ENCODE data around the gene NPLOC4. TPM values are rescaled to one million over a fixed set of nuclear protein-coding genes. Genes with fewer than 3 reads are reported as not detected.

Gene NPLOC4
- total and polyA plus RNA-seq, 2 of the 13 experiments (the other 11 are each of a cell fraction or from before 2014, with no cell fraction given), result 57.0 to 97.0 TPM

DNA sequence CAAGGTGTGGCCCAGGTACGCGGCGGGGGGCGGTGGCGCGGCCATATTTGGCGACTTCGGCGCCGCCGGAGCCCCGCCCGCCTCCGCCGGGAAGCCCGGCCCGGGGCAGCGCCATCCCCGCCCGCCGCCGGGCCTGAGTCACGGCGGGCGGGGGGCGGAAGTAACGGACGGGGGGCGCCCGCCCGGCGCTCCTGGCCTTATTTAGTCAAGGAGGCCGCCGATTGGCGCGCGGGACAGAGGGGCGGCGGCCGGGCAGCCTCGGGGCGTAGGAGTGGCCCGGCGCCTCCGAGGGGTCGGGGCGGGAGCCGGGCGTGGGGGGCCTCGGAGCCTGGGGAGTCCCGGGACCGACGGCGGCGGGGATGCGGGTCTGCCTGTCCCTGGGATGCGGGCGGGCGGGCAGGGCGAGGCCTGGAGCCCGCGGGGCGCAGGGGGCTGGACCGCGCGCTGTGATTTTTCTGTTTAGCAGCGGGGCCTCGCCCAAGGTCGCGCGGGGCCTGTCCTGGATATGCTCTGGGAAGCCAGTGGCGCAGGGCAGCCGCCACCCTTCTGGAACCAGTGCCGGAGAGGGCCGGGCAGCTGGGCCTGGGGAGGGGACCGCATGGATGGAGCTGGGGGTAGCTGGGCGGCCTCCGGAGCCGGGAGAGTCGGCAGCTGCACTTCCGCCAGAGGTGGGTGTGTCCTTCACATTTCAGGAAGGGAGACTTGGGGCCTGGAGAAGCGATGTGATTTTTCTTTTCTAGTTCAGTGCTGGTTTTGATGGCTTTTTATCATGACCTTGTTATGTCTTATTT is 122.0 kb downstream of the NPLOC4 start (continued):
- TF ChIP-seq ZBTB10 (CRISPR knock-in tag; IDR thresholded peaks at IDR 0.05; ENCODE audit: borderline replicate concordance), result peak; percentile 67; the same call in 1 of the 2 replicates
- no peak for TF ChIP-seq RBM39 (IDR thresholded peaks at IDR 0.05; ENCODE audit: low read depth, low read length, poor library complexity, severe bottlenecking)
- 0 out of 2 replicates have a peak, but pooled peaks have one; percentile 52 for TF ChIP-seq ZNF724P (CRISPR knock-in tag; IDR thresholded peaks at IDR 0.05; ENCODE audit: borderline replicate concordance)
- TF ChIP-seq FOXK1 (CRISPR knock-in tag; IDR thresholded peaks at IDR 0.05; ENCODE audit: borderline replicate concordance, low read depth), result no peak
- TF ChIP-seq PCBP1 (IDR thresholded peaks at IDR 0.05; ENCODE audit: borderline replicate concordance, low read depth, low read length), result no peak
- peak; percentile 55 for TF ChIP-seq MED8 (CRISPR knock-in tag; IDR thresholded peaks at IDR 0.05; ENCODE audit: insufficient replicate concordance)
- peak; percentile 42; the same call in 1 of the 2 replicates for TF ChIP-seq POGK (CRISPR knock-in tag; conservative IDR thresholded peaks at IDR 0.05)
- TF ChIP-seq, protein P1, sequence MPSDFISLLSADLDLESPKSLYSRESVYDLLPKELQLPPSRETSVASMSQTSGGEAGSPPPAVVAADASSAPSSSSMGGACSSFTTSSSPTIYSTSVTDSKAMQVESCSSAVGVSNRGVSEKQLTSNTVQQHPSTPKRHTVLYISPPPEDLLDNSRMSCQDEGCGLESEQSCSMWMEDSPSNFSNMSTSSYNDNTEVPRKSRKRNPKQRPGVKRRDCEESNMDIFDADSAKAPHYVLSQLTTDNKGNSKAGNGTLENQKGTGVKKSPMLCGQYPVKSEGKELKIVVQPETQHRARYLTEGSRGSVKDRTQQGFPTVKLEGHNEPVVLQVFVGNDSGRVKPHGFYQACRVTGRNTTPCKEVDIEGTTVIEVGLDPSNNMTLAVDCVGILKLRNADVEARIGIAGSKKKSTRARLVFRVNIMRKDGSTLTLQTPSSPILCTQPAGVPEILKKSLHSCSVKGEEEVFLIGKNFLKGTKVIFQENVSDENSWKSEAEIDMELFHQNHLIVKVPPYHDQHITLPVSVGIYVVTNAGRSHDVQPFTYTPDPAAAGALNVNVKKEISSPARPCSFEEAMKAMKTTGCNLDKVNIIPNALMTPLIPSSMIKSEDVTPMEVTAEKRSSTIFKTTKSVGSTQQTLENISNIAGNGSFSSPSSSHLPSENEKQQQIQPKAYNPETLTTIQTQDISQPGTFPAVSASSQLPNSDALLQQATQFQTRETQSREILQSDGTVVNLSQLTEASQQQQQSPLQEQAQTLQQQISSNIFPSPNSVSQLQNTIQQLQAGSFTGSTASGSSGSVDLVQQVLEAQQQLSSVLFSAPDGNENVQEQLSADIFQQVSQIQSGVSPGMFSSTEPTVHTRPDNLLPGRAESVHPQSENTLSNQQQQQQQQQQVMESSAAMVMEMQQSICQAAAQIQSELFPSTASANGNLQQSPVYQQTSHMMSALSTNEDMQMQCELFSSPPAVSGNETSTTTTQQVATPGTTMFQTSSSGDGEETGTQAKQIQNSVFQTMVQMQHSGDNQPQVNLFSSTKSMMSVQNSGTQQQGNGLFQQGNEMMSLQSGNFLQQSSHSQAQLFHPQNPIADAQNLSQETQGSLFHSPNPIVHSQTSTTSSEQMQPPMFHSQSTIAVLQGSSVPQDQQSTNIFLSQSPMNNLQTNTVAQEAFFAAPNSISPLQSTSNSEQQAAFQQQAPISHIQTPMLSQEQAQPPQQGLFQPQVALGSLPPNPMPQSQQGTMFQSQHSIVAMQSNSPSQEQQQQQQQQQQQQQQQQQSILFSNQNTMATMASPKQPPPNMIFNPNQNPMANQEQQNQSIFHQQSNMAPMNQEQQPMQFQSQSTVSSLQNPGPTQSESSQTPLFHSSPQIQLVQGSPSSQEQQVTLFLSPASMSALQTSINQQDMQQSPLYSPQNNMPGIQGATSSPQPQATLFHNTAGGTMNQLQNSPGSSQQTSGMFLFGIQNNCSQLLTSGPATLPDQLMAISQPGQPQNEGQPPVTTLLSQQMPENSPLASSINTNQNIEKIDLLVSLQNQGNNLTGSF (CRISPR knock-in tag; IDR thresholded peaks at IDR 0.05), result peak; percentile 74; the same call in 1 of the 2 replicates
- no peak for TF ChIP-seq NBN (conservative IDR thresholded peaks at IDR 0.05)
- peak; percentile 89 for TF ChIP-seq YY1 (IDR thresholded peaks at IDR 0.05; ENCODE audit: insufficient read depth, insufficient replicate concordance, low read depth, low read length)
- peak; percentile 93 for TF ChIP-seq SRF (IDR thresholded peaks at IDR 0.05; ENCODE audit: low read depth, low read length)
- no peak for TF ChIP-seq KMT2A (CRISPR knock-in tag; IDR thresholded peaks at IDR 0.05)
- TF ChIP-seq DR1 (CRISPR knock-in tag; IDR thresholded peaks at IDR 0.05), result peak; percentile 41; the same call in 1 of the 2 replicates
- TF ChIP-seq ZNF263 (CRISPR knock-in tag; IDR thresholded peaks at IDR 0.05), result peak; percentile 35; the same call in 1 of the 2 replicates
- no peak for TF ChIP-seq KLF15 (CRISPR knock-in tag; IDR thresholded peaks at IDR 0.05; ENCODE audit: borderline replicate concordance)
- no peak for TF ChIP-seq POLR2AphosphoS2 (IDR thresholded peaks at IDR 0.05; ENCODE audit: low read depth, low read length)
- peak; percentile 46 for TF ChIP-seq SRSF1 (optimal IDR thresholded peaks at IDR 0.05; ENCODE audit: low read depth, low read length)
- no peak for TF ChIP-seq SAFB2 (CRISPR knock-in tag; IDR thresholded peaks at IDR 0.05; ENCODE audit: borderline replicate concordance, low read depth)
- TF ChIP-seq ZNF737 (CRISPR knock-in tag; IDR thresholded peaks at IDR 0.05; ENCODE audit: borderline replicate concordance), result no peak

All from HepG2 (cell line).